K562 (cell line): ENCODE measurements around the gene AGXT.

Experiments used
- ATF6 ChIP-seq: sonication (generic); formaldehyde crosslinking; IDR thresholded peaks from 2 replicates; pipeline ENCODE4 v1.4.0; 2020; ENCODE audit warnings: mild to moderate bottlenecking, missing genetic modification reagents
- CTCF ChIP-seq, 3 experiments: IDR thresholded peaks in 2 of 3; conservative IDR thresholded peaks in 1 of 3; 2 replicates each; pipeline ENCODE4 v1.5.1; 2011 to 2012; ENCODE audit warnings: low read length in 3 of 3, mild to moderate bottlenecking in 3 of 3, control low read depth in 2 of 3, improper control_type of control experiment in 1 of 3, inconsistent platforms in 1 of 3, low read depth in 1 of 3, mixed read lengths in 1 of 3, moderate library complexity in 1 of 3; ENCODE audit not compliant: insufficient read depth in 2 of 3
- EP300 ChIP-seq: IDR thresholded peaks from 2 replicates; pipeline ENCODE4 v1.6.1; 2012; ENCODE audit warnings: low read length, improper control_type of control experiment
- GATA2 ChIP-seq: sonication (generic); formaldehyde crosslinking; IDR thresholded peaks from 2 replicates; pipeline ENCODE4 v1.4.0; 2020; ENCODE audit warnings: mild to moderate bottlenecking, missing genetic modification reagents
- POLR2A ChIP-seq: fragments of 450-650 bp; conservative IDR thresholded peaks from 2 replicates; pipeline ENCODE4 v1.6.1; 2016
- RBM39 ChIP-seq: fragments of 200-400 bp; formaldehyde crosslinking; optimal IDR thresholded peaks from 2 replicates; pipeline ENCODE3; 2018; ENCODE audit warnings: low read depth, low read length
- ZBTB43 ChIP-seq: sonication (generic); formaldehyde crosslinking; IDR thresholded peaks from 2 replicates; pipeline ENCODE4 v1.8.0; 2023; ENCODE audit warnings: mild to moderate bottlenecking, missing genetic modification reagents

GRCh38 chr2:240920783-240921231 is 52.2 kb downstream of the AGXT start:
- TF ChIP-seq RBM39 = no peak
- TF ChIP-seq ATF6 (CRISPR knock-in tag) = no peak
- TF ChIP-seq POLR2A = no peak
- TF ChIP-seq GATA2 (CRISPR knock-in tag) = no peak
- TF ChIP-seq CTCF (IDR thresholded peaks at IDR 0.05 in 2 of 3, conservative IDR thresholded peaks at IDR 0.05 in 1 of 3; ENCODE audit: insufficient read depth in 2 of 3, low read depth in 1 of 3, low read length in 3 of 3) = no peak
- no peak for TF ChIP-seq EP300
- TF ChIP-seq ZBTB43 = no peak
